Suprapubic skin (tissue), 4 donors: ENCODE measurements around the gene RASL10B. TPM values are rescaled to one million over a fixed set of nuclear protein-coding genes. Genes with fewer than 3 reads are reported as not detected.
A peak's percentile ranks its signal among the peaks of the same experiment; 100 is the strongest.

Experiments
- DNase-seq, 2 donors: peaks; one replicate each; pipeline ENCODE4 v3.0.0-alpha.2; 2019; ENCODE audit warnings: low spot score in 2 of 2
- H3K27ac ChIP-seq: fragments of 200-600 bp; sonication (generic); one replicate; pipeline ENCODE4 v1.5.1; 2019
- H3K27me3 ChIP-seq: fragments of 200-600 bp; sonication (generic); one replicate; pipeline ENCODE4 v1.5.1; 2019
- H3K36me3 ChIP-seq: fragments of 200-600 bp; sonication (generic); one replicate; pipeline ENCODE4 v1.5.1; 2019
- H3K4me1 ChIP-seq: fragments of 200-600 bp; sonication (generic); one replicate; pipeline ENCODE4 v1.5.1; 2019
- H3K4me3 ChIP-seq: fragments of 200-600 bp; sonication (generic); one replicate; pipeline ENCODE4 v1.5.1; 2019; ENCODE audit warnings: mild to moderate bottlenecking
- H3K9me3 ChIP-seq: fragments of 200-600 bp; sonication (generic); one replicate; pipeline ENCODE4 v1.5.1; 2019
- EP300 ChIP-seq: sonication (generic); formaldehyde crosslinking; IDR thresholded peaks from one replicate; pipeline ENCODE4 v1.6.1; 2017; ENCODE audit warnings: antibody characterized with exemption
- POLR2A ChIP-seq, 2 donors: fragments of 450-650 bp; IDR thresholded peaks; one replicate each; pipeline ENCODE4 v1.6.1; 2017; ENCODE audit warnings: antibody characterized with exemption in 2 of 2, mild to moderate bottlenecking in 2 of 2, moderate library complexity in 2 of 2
- POLR2AphosphoS5 ChIP-seq, 3 donors: sonication (generic); formaldehyde crosslinking; IDR thresholded peaks; one replicate each; pipeline ENCODE4 v1.6.1; 2017; ENCODE audit warnings: antibody characterized with exemption in 3 of 3
- WGBS: methylation state at CpG from one replicate; pipeline ENCODE4 v1.1.5; 2018; 5-methylcytosine and 5-hydroxymethylcytosine counted together
- total RNA-seq, 4 donors: library from RNA; depleted of rRNA; stranded (reverse); fragments of >200 nt; gene quantifications; one replicate each; pipeline ENCODE4 v1.1.0, GENCODE V29; 2016
- TF ChIP-seq, protein P1 (sequence below), 2 donors: fragments of 200-600 bp in 1 of 2; fragments of 450-650 bp in 1 of 2; sonication (generic) in 1 of 2; IDR thresholded peaks; one replicate each; pipeline ENCODE4 v1.5.1; 2016 to 2019; ENCODE audit warnings: antibody characterized with exemption in 2 of 2, mild to moderate bottlenecking in 1 of 2, moderate library complexity in 1 of 2

RASL10B gene
- total RNA-seq, 4 donors from 2014 or later, result 0.94 to 2.5 (median 1.9) TPM

DNA sequence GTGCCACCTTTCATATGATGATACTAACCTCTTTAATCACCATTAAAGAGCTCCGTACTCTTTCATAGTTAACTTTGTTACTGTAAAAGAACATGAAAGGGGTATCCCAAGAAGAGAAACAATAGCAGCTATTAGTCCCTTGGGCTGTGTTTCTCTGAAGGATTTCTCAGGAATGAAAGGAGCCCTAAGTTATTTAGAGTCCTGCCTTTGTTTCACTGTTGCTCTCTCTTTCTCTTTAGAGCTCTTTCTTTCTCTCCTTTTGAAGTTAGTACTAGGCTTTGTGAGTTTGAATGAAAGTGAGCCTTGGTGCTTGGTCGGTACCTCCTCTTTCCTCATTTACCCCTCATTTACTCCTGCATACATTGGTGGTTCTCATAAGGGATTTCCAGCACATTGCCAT is 20.5 kb upstream of the RASL10B start:
- Histone ChIP-seq H3K4me3 (no peak overlapping the region), H3K27me3 (no peaks in the 10 kb centered on the region), H3K36me3 (peaks cover 33% of the 10 kb centered on the region), H3K4me1 (peaks cover 9% of the 10 kb centered on the region), H3K27ac (no peak overlapping the region), H3K9me3 (no peaks in the 10 kb centered on the region)
- TF ChIP-seq EP300, result no peak
- no peak for TF ChIP-seq POLR2A (IDR thresholded peaks at IDR 0.05)
- TF ChIP-seq POLR2AphosphoS5 (IDR thresholded peaks at IDR 0.05), result no peak
- TF ChIP-seq, protein P1, sequence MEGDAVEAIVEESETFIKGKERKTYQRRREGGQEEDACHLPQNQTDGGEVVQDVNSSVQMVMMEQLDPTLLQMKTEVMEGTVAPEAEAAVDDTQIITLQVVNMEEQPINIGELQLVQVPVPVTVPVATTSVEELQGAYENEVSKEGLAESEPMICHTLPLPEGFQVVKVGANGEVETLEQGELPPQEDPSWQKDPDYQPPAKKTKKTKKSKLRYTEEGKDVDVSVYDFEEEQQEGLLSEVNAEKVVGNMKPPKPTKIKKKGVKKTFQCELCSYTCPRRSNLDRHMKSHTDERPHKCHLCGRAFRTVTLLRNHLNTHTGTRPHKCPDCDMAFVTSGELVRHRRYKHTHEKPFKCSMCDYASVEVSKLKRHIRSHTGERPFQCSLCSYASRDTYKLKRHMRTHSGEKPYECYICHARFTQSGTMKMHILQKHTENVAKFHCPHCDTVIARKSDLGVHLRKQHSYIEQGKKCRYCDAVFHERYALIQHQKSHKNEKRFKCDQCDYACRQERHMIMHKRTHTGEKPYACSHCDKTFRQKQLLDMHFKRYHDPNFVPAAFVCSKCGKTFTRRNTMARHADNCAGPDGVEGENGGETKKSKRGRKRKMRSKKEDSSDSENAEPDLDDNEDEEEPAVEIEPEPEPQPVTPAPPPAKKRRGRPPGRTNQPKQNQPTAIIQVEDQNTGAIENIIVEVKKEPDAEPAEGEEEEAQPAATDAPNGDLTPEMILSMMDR (IDR thresholded peaks at IDR 0.05), result no peak
- 96% methylated on average over 2 of the region's 2 CpGs for WGBS
- no peak for DNase-seq

DNA sequence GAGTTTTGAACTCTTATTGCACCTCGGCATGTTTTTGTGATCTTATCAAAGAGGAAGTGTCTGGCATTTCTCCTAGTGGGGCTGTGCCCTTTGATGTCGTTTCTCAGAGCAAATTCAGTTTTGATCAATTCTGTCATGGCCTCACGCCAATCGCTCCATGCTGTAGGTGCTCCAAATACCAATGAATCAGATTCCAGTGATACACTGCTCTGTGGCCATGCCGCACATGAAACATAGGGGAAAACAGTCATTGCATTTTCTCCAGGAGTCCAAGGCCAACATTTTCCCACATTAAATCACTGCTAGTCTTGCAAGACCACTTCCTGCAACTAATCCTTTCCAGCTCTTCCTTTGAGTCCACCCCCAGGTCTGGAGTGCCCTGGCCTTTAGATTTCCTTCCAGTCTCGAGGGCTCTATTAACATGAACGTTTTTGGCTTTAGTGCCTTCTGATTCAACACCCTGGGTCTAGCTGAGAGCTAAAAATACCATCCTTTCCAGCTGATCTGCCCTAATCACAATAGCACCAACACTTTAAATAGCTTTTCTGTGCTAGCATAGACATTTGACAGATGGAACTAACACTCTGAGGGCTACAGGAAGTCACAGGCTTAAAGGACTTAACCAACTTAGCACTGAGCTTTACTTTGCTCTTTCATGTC is 18.2 kb upstream of the RASL10B start:
- Histone ChIP-seq H3K27me3 (no peaks in the 10 kb centered on the region), H3K4me1 (peaks cover 18% of the 10 kb centered on the region), H3K4me3 (no peak overlapping the region), H3K36me3 (peaks cover 48% of the 10 kb centered on the region), H3K9me3 (no peaks in the 10 kb centered on the region), H3K27ac (no peak overlapping the region)
- WGBS, result 41% methylated on average over 7 of the region's 7 CpGs
- no peak for DNase-seq
- TF ChIP-seq EP300 (no peak), POLR2AphosphoS5 (IDR thresholded peaks at IDR 0.05) (no peak), POLR2A (IDR thresholded peaks at IDR 0.05) (no peak)
- TF ChIP-seq, protein P1 (IDR thresholded peaks at IDR 0.05), result no peak

DNA sequence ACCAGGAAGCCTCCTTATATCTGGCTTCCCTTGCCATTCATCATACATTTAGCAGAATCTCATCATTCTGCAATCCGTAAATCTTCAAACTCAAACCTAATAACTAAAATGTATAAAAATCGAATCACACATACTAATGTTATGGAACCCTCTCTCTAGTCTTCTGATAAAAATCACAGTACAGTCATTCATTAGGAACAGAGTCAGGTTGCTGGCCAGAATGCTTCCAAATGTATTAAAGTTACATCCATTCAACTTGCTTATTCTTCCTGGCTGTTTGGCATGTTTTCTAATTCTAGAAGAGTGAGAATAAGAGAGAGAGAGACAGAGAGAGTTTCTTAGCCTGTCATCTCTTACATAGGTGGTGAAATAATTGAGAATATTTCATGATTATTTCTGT is 16.5 kb upstream of the RASL10B start:
- H3K27me3 ChIP-seq, result no peaks in the 10 kb centered on the region
- H3K4me3 ChIP-seq, result no peak overlapping the region
- TF ChIP-seq POLR2A (IDR thresholded peaks at IDR 0.05), result no peak
- H3K9me3 ChIP-seq, result no peaks in the 10 kb centered on the region
- peaks cover 44% of the 10 kb centered on the region for H3K36me3 ChIP-seq
- no peak overlapping the region for H3K27ac ChIP-seq
- 83% methylated on average over 2 of the region's 2 CpGs for WGBS
- DNase-seq, result no peak
- H3K4me1 ChIP-seq, result peaks cover 9% of the 10 kb centered on the region

DNA sequence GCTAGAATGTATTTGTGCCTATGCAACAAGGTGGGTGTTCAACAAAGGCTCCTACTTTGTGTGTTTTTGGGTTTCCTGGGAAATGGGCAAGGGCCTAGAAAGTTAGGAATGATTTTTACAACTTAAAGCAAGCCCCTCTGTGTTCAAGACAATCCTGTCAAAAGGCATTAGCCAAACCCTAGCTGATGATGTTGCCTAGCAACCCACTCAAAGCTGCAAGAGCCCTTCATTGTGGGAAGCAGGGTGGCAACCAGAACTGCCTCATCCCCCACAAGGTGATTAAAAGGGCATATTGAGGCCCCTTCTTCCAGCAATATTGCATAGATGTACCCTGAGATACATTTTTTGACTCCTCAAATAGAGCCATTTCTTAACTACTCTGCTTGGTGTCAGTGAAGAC is 16.0 kb upstream of the RASL10B start:
- H3K4me1 ChIP-seq, result peaks cover 9% of the 10 kb centered on the region
- H3K36me3 ChIP-seq, result peaks cover 40% of the 10 kb centered on the region
- no peak for DNase-seq

DNA sequence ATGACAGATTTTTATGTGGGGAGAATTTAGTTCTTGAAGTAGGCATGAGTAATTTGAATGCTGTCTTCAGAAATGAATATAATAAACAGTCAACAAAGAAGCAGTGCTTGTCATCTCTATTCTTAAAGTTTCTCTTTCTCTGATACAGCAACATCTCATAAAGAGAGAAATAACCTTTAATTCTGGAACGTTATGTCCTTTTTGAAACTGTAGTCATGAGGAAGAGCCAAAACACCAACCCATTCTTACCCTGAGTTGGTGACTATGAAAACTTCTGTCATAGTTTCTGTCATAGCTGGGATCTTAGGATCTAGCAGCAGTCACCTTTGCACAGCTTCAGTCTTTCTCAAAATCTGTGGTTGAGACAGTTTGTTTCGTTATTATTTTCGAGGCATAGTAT is 15.3 kb upstream of the RASL10B start:
- Histone ChIP-seq H3K4me1 (peaks cover 9% of the 10 kb centered on the region), H3K27me3 (no peaks in the 10 kb centered on the region), H3K27ac (peak overlapping the region; percentile 43), H3K9me3 (no peaks in the 10 kb centered on the region), H3K4me3 (no peak overlapping the region), H3K36me3 (peaks cover 33% of the 10 kb centered on the region)
- TF ChIP-seq POLR2A (IDR thresholded peaks at IDR 0.05), result no peak
- no peak for DNase-seq
- 81% methylated on average over 3 of the region's 3 CpGs for WGBS

More for the DNA sequence above, 16.0 kb upstream of the RASL10B start:
- H3K27ac ChIP-seq, result no peak overlapping the region
- no peaks in the 10 kb centered on the region for H3K27me3 ChIP-seq
- TF ChIP-seq POLR2A (IDR thresholded peaks at IDR 0.05) (no peak), POLR2AphosphoS5 (IDR thresholded peaks at IDR 0.05) (no peak), EP300 (no peak)
- TF ChIP-seq, protein P1 (IDR thresholded peaks at IDR 0.05), result no peak
- H3K4me3 ChIP-seq, result no peak overlapping the region
- no peaks in the 10 kb centered on the region for H3K9me3 ChIP-seq

DNA sequence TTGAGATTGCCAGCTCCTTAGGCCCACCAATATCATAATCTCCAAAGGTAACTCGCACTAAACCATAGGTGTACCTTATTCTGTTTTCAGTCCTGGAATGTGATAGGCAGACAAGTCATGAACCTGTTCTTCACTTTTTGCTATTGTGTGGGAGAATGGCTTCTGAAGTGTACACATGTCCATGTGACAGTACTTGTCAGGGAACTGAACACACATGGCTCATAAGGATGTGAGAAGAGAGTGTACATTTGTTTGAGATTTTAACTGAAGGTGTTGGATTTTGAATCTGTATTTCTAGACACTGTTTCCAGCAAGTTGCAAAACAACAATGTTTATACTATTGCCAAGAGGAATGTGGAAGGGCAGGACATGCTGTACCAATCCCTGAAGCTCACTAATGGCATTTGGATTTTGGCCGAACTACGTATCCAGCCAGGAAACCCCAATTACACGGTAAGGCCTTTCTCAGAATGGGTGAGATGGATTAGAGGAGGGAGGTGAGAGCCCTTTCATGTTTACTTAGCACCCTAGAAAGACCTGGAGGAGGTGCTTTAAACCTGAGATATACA is 14.5 kb upstream of the RASL10B start:
- Histone ChIP-seq H3K9me3 (no peaks in the 10 kb centered on the region), H3K27me3 (no peaks in the 10 kb centered on the region), H3K4me1 (peaks cover 9% of the 10 kb centered on the region), H3K4me3 (no peak overlapping the region), H3K27ac (peak overlapping the region; percentile 43), H3K36me3 (peaks cover 29% of the 10 kb centered on the region)
- TF ChIP-seq POLR2A (IDR thresholded peaks at IDR 0.05), result no peak
- TF ChIP-seq, protein P1 (IDR thresholded peaks at IDR 0.05), result no peak
- TF ChIP-seq POLR2AphosphoS5 (IDR thresholded peaks at IDR 0.05), result peak in 1 of 3 donors; percentile 34
- peak; percentile 90 for TF ChIP-seq EP300
- no peak for DNase-seq
- 73% methylated on average over 4 of the region's 4 CpGs for WGBS
